ENCODE data around the gene HERPUD1.
A peak's percentile ranks its signal among the peaks of the same experiment; 100 is the strongest.
"Not testable (repeated sequence)": the region's sequence is repeated elsewhere in the genome, so short reads cannot be mapped to it uniquely, and the experiment has no call there.

HERPUD1 gene

GRCh38 chr16:56934599-56935145, 2.7 kb downstream of the HERPUD1 start:
- DNase-seq (ENCODE audit: low spot score), result not testable (repeated sequence)

- DNase-seq (ENCODE audit: low spot score), result no peak
Measured at GRCh38 chr16:56935201-56935600, 3.3 kb downstream of the HERPUD1 start.

- DNase-seq (ENCODE audit: low spot score), result no peak
Measured at GRCh38 chr16:56936491-56936890, 4.5 kb downstream of the HERPUD1 start.

- no peak for DNase-seq (ENCODE audit: low spot score)
Measured at GRCh38 chr16:56936950-56937349, 5.0 kb downstream of the HERPUD1 start.

GRCh38 chr16:56938664-56939513, 6.9 kb downstream of the HERPUD1 start:
- peak; percentile 54 for DNase-seq (ENCODE audit: low spot score)

GRCh38 chr16:56939801-56940200, 7.9 kb downstream of the HERPUD1 start:
- no peak for DNase-seq (ENCODE audit: low spot score)

GRCh38 chr16:56941092-56941491, 9.2 kb downstream of the HERPUD1 start:
- DNase-seq (ENCODE audit: low spot score), result no peak

GRCh38 chr16:56941856-56942331, 10.0 kb downstream of the HERPUD1 start:
- no peak for DNase-seq (ENCODE audit: low spot score)

GRCh38 chr16:56943761-56944375, 11.9 kb downstream of the HERPUD1 start:
- DNase-seq (ENCODE audit: low spot score), result no peak

- DNase-seq (ENCODE audit: low spot score), result no peak
Measured at GRCh38 chr16:56944954-56945839, 13.3 kb downstream of the HERPUD1 start.

- DNase-seq (ENCODE audit: low spot score), result no peak
Measured at GRCh38 chr16:56945847-56946527, 14.0 kb downstream of the HERPUD1 start.

- no peak for DNase-seq (ENCODE audit: low spot score)
Measured at GRCh38 chr16:56946767-56947603, 15.0 kb downstream of the HERPUD1 start.

- DNase-seq (ENCODE audit: low spot score), result no peak
Measured at GRCh38 chr16:56947604-56947995, 15.7 kb downstream of the HERPUD1 start.

- no peak for DNase-seq (ENCODE audit: low spot score)
Measured at GRCh38 chr16:56948234-56948633, 16.3 kb downstream of the HERPUD1 start.

- DNase-seq (ENCODE audit: low spot score), result no peak
Measured at GRCh38 chr16:56950051-56950450, 18.1 kb downstream of the HERPUD1 start.

- DNase-seq (ENCODE audit: low spot score), result no peak
Measured at GRCh38 chr16:56950455-56950854, 18.5 kb downstream of the HERPUD1 start.

GRCh38 chr16:56950881-56951771, 19.2 kb downstream of the HERPUD1 start:
- peak; percentile 47 for DNase-seq (ENCODE audit: low spot score)

- no peak for DNase-seq (ENCODE audit: low spot score)
Measured at GRCh38 chr16:56953006-56953405, 21.1 kb downstream of the HERPUD1 start.

GRCh38 chr16:56956076-56956475, 24.1 kb downstream of the HERPUD1 start:
- DNase-seq (ENCODE audit: low spot score), result no peak

- DNase-seq (ENCODE audit: low spot score), result no peak
Measured at GRCh38 chr16:56956756-56957155, 24.8 kb downstream of the HERPUD1 start.
